Suppressor macrophage (primary cell): ENCODE results near the gene NBPF6.
"Not testable (repeated sequence)": the region's sequence is repeated elsewhere in the genome, so short reads cannot be mapped to it uniquely, and the experiment has no call there.

Source experiments
- DNase-seq, 4 experiments: peaks; one replicate each; pipeline ENCODE4 v3.0.0-alpha.2; 2020 to 2022

NBPF6 gene

GRCh38 chr1:108502138-108502537, 52.0 kb downstream of the NBPF6 start:
- no peak for DNase-seq

- DNase-seq = no peak
Observed at GRCh38 chr1:108502624-108503023, 52.5 kb downstream of the NBPF6 start.

- no peak for DNase-seq
Observed at GRCh38 chr1:108503062-108503733, 53.1 kb downstream of the NBPF6 start.

GRCh38 chr1:108504447-108504846, 54.3 kb downstream of the NBPF6 start:
- DNase-seq = no peak

DNA sequence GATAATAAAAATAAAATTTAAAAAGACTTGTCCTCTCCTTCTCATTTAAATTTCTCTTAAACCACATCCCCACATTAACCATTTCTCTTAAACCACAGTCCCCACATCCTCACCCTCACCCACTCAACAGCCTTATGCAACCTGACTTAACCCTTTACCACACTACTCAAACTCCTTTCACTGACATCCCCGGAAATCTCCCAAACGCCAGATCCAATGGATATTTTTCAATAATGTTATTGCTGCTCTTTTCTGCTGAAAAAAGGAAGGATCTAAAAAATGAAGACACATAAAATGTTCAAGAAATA, 55.6 kb downstream of the NBPF6 start:
- DNase-seq = peak in 2 of 4 experiments; percentile 4 to 12

DNA sequence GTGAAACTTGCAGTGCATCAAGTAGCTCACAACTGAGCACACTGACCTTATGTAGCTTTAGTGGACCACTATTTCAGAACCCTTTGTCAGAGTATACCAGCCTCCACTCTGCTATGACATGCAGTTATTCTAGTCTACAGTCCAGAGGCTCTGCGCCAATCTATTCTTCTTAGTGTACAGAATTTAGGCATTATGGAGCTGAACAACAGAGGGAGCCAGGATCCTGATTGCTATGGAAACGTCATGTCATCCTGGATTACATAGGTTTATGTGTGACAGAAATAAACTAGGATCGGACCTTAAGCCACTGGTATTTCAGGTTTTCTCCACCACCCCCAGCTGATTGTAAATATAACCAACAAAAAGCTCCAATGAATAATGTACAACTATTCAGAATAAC, 61.6 kb downstream of the NBPF6 start:
- no peak for DNase-seq

GRCh38 chr1:108512239-108513043, 62.3 kb downstream of the NBPF6 start:
- peak; percentile 35 to 73 (median 56) for DNase-seq

DNA sequence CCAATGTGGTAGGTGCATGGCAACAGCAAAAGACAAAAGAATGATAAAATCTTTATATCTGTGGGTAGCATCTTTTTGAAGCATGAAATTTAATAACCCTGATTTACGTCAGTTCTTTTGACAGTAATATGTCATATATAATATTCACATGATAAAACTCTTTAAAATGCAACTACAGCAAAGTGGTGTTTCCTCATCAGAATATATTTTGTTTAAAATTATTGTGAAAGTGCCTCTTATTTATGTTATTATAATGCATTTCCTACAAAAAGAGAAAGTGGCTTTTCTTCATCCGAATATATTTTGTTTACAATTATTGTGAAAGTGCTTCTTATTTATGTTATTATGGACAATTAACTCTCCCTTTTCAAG, 62.9 kb downstream of the NBPF6 start:
- no peak for DNase-seq

DNA sequence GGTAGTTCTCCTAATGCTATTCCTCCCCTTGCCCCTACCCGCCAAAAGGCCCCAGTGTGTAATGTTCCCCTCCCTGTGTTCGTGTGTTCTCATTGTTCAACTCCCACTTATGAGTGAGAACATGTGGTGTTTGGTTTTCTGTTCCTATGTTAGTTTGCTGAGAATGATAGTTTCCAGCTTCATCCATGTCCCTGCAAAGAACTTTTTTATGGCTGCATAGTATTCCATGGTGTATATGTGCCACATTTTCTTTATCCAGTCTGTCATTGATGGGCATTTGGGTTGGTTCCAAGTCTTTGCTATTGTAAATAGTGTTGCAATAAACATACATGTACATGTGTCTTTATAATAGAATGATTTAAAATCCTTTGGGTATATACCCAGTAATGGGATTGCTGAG, 63.8 kb downstream of the NBPF6 start:
- not testable (repeated sequence) for DNase-seq

GRCh38 chr1:108517301-108517897, 67.3 kb downstream of the NBPF6 start:
- DNase-seq = not testable (repeated sequence)
